ENCODE data around the gene MEGF11.

- TF ChIP-seq CTCF (IDR thresholded peaks at IDR 0.05): no peak
- no peak for TF ChIP-seq POLR2A (IDR thresholded peaks at IDR 0.05)
Observed at GRCh38 chr15:65985387-65985786, 268.2 kb downstream of the MEGF11 start.
